ENCODE measurements around the gene SLC5A10.

Gene SLC5A10

GRCh38 chr17:18970582-18971480, 18.9 kb downstream of the SLC5A10 start:
- H3K27me3 ChIP-seq (ENCODE audit: control insufficient read depth in 2 of 2, insufficient read depth in 2 of 2, low read length in 2 of 2) = no peaks in the 10 kb centered on the region
- H3K36me3 ChIP-seq (ENCODE audit: control insufficient read depth in 2 of 2, insufficient read depth in 2 of 2, low read length in 2 of 2) = peaks cover 8 to 14% of the 10 kb centered on the region in 2 donors
- peak overlapping the region; percentile 92 to 93 for H3K27ac ChIP-seq (ENCODE audit: low read depth in 2 of 2, low read length in 2 of 2)
- H3K9me3 ChIP-seq (ENCODE audit: control insufficient read depth in 2 of 2, low read length in 2 of 2) = no peaks in the 10 kb centered on the region
- peak overlapping the region in 1 of 2 donors; percentile 80 for H3K9ac ChIP-seq (ENCODE audit: low read depth in 1 of 2, low read length in 2 of 2)
- no peak overlapping the region for H3K4me3 ChIP-seq (ENCODE audit: low read length in 2 of 2)
- peaks cover 38 to 42% of the 10 kb centered on the region in 2 donors for H3K4me1 ChIP-seq (ENCODE audit: control insufficient read depth in 2 of 2, insufficient read depth in 2 of 2, low read length in 2 of 2)

- Histone ChIP-seq H3K4me1 (ENCODE audit: control insufficient read depth in 2 of 2, insufficient read depth in 2 of 2, low read length in 2 of 2) (peaks cover 43 to 50% of the 10 kb centered on the region in 2 donors), H3K9me3 (ENCODE audit: control insufficient read depth in 2 of 2, low read length in 2 of 2) (no peaks in the 10 kb centered on the region), H3K27ac (ENCODE audit: low read depth in 2 of 2, low read length in 2 of 2) (no peak overlapping the region), H3K4me3 (ENCODE audit: low read length in 2 of 2) (no peak overlapping the region), H3K27me3 (ENCODE audit: control insufficient read depth in 2 of 2, insufficient read depth in 2 of 2, low read length in 2 of 2) (no peaks in the 10 kb centered on the region), H3K36me3 (ENCODE audit: control insufficient read depth in 2 of 2, insufficient read depth in 2 of 2, low read length in 2 of 2) (peaks cover 15 to 17% of the 10 kb centered on the region in 2 donors), H3K9ac (ENCODE audit: low read depth in 1 of 2, low read length in 2 of 2) (no peak overlapping the region)
Measured at GRCh38 chr17:18971801-18972200, 19.8 kb downstream of the SLC5A10 start.

GRCh38 chr17:18974407-18975149, 22.6 kb downstream of the SLC5A10 start:
- Histone ChIP-seq H3K9me3 (ENCODE audit: control insufficient read depth in 2 of 2, low read length in 2 of 2) (no peaks in the 10 kb centered on the region), H3K27ac (ENCODE audit: low read depth in 2 of 2, low read length in 2 of 2) (peak overlapping the region; percentile 76 to 81), H3K27me3 (ENCODE audit: control insufficient read depth in 2 of 2, insufficient read depth in 2 of 2, low read length in 2 of 2) (no peaks in the 10 kb centered on the region), H3K36me3 (ENCODE audit: control insufficient read depth in 2 of 2, insufficient read depth in 2 of 2, low read length in 2 of 2) (peaks cover 32 to 41% of the 10 kb centered on the region in 2 donors), H3K4me3 (ENCODE audit: low read length in 2 of 2) (no peak overlapping the region), H3K4me1 (ENCODE audit: control insufficient read depth in 2 of 2, insufficient read depth in 2 of 2, low read length in 2 of 2) (peaks cover 32 to 41% of the 10 kb centered on the region in 2 donors), H3K9ac (ENCODE audit: low read depth in 1 of 2, low read length in 2 of 2) (peak overlapping the region; percentile 9 to 30)

- peaks cover 26 to 39% of the 10 kb centered on the region in 2 donors for H3K4me1 ChIP-seq (ENCODE audit: control insufficient read depth in 2 of 2, insufficient read depth in 2 of 2, low read length in 2 of 2)
- H3K9me3 ChIP-seq (ENCODE audit: control insufficient read depth in 2 of 2, low read length in 2 of 2) = no peaks in the 10 kb centered on the region
- H3K4me3 ChIP-seq (ENCODE audit: low read length in 2 of 2) = no peak overlapping the region
- no peak overlapping the region for H3K9ac ChIP-seq (ENCODE audit: low read depth in 1 of 2, low read length in 2 of 2)
- H3K27ac ChIP-seq (ENCODE audit: low read depth in 2 of 2, low read length in 2 of 2) = peak overlapping the region; percentile 76 to 81
- no peaks in the 10 kb centered on the region for H3K27me3 ChIP-seq (ENCODE audit: control insufficient read depth in 2 of 2, insufficient read depth in 2 of 2, low read length in 2 of 2)
- H3K36me3 ChIP-seq (ENCODE audit: control insufficient read depth in 2 of 2, insufficient read depth in 2 of 2, low read length in 2 of 2) = peaks cover 39 to 46% of the 10 kb centered on the region in 2 donors
Measured at GRCh38 chr17:18975597-18975996, 23.6 kb downstream of the SLC5A10 start.

GRCh38 chr17:18976201-18976600, 24.2 kb downstream of the SLC5A10 start:
- Histone ChIP-seq H3K4me1 (ENCODE audit: control insufficient read depth in 2 of 2, insufficient read depth in 2 of 2, low read length in 2 of 2) (peaks cover 26 to 39% of the 10 kb centered on the region in 2 donors), H3K9me3 (ENCODE audit: control insufficient read depth in 2 of 2, low read length in 2 of 2) (no peaks in the 10 kb centered on the region), H3K9ac (ENCODE audit: low read depth in 1 of 2, low read length in 2 of 2) (peak overlapping the region in 1 of 2 donors; percentile 31), H3K27me3 (ENCODE audit: control insufficient read depth in 2 of 2, insufficient read depth in 2 of 2, low read length in 2 of 2) (no peaks in the 10 kb centered on the region), H3K36me3 (ENCODE audit: control insufficient read depth in 2 of 2, insufficient read depth in 2 of 2, low read length in 2 of 2) (peaks cover 39 to 42% of the 10 kb centered on the region in 2 donors), H3K4me3 (ENCODE audit: low read length in 2 of 2) (no peak overlapping the region), H3K27ac (ENCODE audit: low read depth in 2 of 2, low read length in 2 of 2) (peak overlapping the region; percentile 32 to 76)

GRCh38 chr17:18977021-18977420, 25.1 kb downstream of the SLC5A10 start:
- Histone ChIP-seq H3K9ac (ENCODE audit: low read depth in 1 of 2, low read length in 2 of 2) (peak overlapping the region in 1 of 2 donors; percentile 31), H3K36me3 (ENCODE audit: control insufficient read depth in 2 of 2, insufficient read depth in 2 of 2, low read length in 2 of 2) (peaks cover 31 to 36% of the 10 kb centered on the region in 2 donors), H3K4me3 (ENCODE audit: low read length in 2 of 2) (no peak overlapping the region), H3K9me3 (ENCODE audit: control insufficient read depth in 2 of 2, low read length in 2 of 2) (no peaks in the 10 kb centered on the region), H3K27me3 (ENCODE audit: control insufficient read depth in 2 of 2, insufficient read depth in 2 of 2, low read length in 2 of 2) (no peaks in the 10 kb centered on the region), H3K27ac (ENCODE audit: low read depth in 2 of 2, low read length in 2 of 2) (peak overlapping the region; percentile 32 to 76), H3K4me1 (ENCODE audit: control insufficient read depth in 2 of 2, insufficient read depth in 2 of 2, low read length in 2 of 2) (peaks cover 28 to 45% of the 10 kb centered on the region in 2 donors)

- Histone ChIP-seq H3K36me3 (ENCODE audit: control insufficient read depth in 2 of 2, insufficient read depth in 2 of 2, low read length in 2 of 2) (peaks cover 31 to 32% of the 10 kb centered on the region in 2 donors), H3K9ac (ENCODE audit: low read depth in 1 of 2, low read length in 2 of 2) (no peak overlapping the region), H3K4me3 (ENCODE audit: low read length in 2 of 2) (no peak overlapping the region), H3K9me3 (ENCODE audit: control insufficient read depth in 2 of 2, low read length in 2 of 2) (no peaks in the 10 kb centered on the region), H3K27ac (ENCODE audit: low read depth in 2 of 2, low read length in 2 of 2) (no peak overlapping the region), H3K27me3 (ENCODE audit: control insufficient read depth in 2 of 2, insufficient read depth in 2 of 2, low read length in 2 of 2) (no peaks in the 10 kb centered on the region), H3K4me1 (ENCODE audit: control insufficient read depth in 2 of 2, insufficient read depth in 2 of 2, low read length in 2 of 2) (peaks cover 34 to 52% of the 10 kb centered on the region in 2 donors)
Measured at GRCh38 chr17:18977646-18978045, 25.7 kb downstream of the SLC5A10 start.

GRCh38 chr17:18978050-18978449, 26.1 kb downstream of the SLC5A10 start:
- Histone ChIP-seq H3K9ac (ENCODE audit: low read depth in 1 of 2, low read length in 2 of 2) (no peak overlapping the region), H3K27ac (ENCODE audit: low read depth in 2 of 2, low read length in 2 of 2) (no peak overlapping the region), H3K4me3 (ENCODE audit: low read length in 2 of 2) (no peak overlapping the region), H3K4me1 (ENCODE audit: control insufficient read depth in 2 of 2, insufficient read depth in 2 of 2, low read length in 2 of 2) (peaks cover 39 to 56% of the 10 kb centered on the region in 2 donors), H3K36me3 (ENCODE audit: control insufficient read depth in 2 of 2, insufficient read depth in 2 of 2, low read length in 2 of 2) (peaks cover 31 to 32% of the 10 kb centered on the region in 2 donors), H3K27me3 (ENCODE audit: control insufficient read depth in 2 of 2, insufficient read depth in 2 of 2, low read length in 2 of 2) (no peaks in the 10 kb centered on the region), H3K9me3 (ENCODE audit: control insufficient read depth in 2 of 2, low read length in 2 of 2) (no peaks in the 10 kb centered on the region)

- H3K9me3 ChIP-seq (ENCODE audit: control insufficient read depth in 2 of 2, low read length in 2 of 2) = no peaks in the 10 kb centered on the region
- H3K27me3 ChIP-seq (ENCODE audit: control insufficient read depth in 2 of 2, insufficient read depth in 2 of 2, low read length in 2 of 2) = no peaks in the 10 kb centered on the region
- no peak overlapping the region for H3K27ac ChIP-seq (ENCODE audit: low read depth in 2 of 2, low read length in 2 of 2)
- H3K9ac ChIP-seq (ENCODE audit: low read depth in 1 of 2, low read length in 2 of 2) = no peak overlapping the region
- H3K4me3 ChIP-seq (ENCODE audit: low read length in 2 of 2) = no peak overlapping the region
- peaks cover 31 to 32% of the 10 kb centered on the region in 2 donors for H3K36me3 ChIP-seq (ENCODE audit: control insufficient read depth in 2 of 2, insufficient read depth in 2 of 2, low read length in 2 of 2)
- peaks cover 40 to 62% of the 10 kb centered on the region in 2 donors for H3K4me1 ChIP-seq (ENCODE audit: control insufficient read depth in 2 of 2, insufficient read depth in 2 of 2, low read length in 2 of 2)
Measured at GRCh38 chr17:18978655-18979054, 26.7 kb downstream of the SLC5A10 start.
